Measurements from ENCODE around the gene OR3A3. TPM values are rescaled to one million over a fixed set of nuclear protein-coding genes. Genes with fewer than 3 reads are reported as not detected.
"Not testable (repeated sequence)": the region's sequence is repeated elsewhere in the genome, so short reads cannot be mapped to it uniquely, and the experiment has no call there.

Gene OR3A3
- polyA plus RNA-seq, 4 donors = not detected

DNA sequence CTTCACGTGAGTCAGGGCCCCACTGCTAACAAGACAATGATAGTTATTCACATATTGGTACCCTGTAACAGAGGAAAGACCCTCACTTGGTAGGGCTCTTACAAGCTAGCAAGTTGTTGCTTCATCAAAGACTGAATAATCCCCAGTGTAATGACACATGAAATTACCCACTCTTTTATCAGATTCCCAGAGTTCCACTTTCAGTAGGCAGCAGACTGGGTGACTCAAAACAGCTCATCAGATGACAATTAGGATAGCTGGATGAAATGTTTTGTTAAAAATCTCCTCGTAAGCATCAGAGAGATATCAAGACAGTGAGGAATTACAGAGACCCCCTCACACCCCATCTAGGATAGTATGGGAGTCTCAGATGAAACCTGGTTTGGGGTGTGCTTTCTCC is 29.3 kb downstream of the OR3A3 start:
- Histone ChIP-seq H3K27me3 (ENCODE audit: control insufficient read depth in 3 of 3, insufficient read depth in 3 of 3, low read length in 3 of 3) (peaks cover 0 to 2% (median 2%) of the 10 kb centered on the region in 3 donors), H3K36me3 (ENCODE audit: control insufficient read depth in 3 of 3, insufficient read depth in 2 of 3, low read depth in 1 of 3, low read length in 3 of 3) (no peaks in the 10 kb centered on the region), H3K4me3 (ENCODE audit: low read depth in 1 of 3, low read length in 3 of 3) (no peak overlapping the region), H3K4me1 (ENCODE audit: control insufficient read depth in 3 of 3, insufficient read depth in 2 of 3, low read depth in 1 of 3, low read length in 2 of 3) (no peaks in the 10 kb centered on the region), H3K9me3 (ENCODE audit: control insufficient read depth in 2 of 2, insufficient read depth in 1 of 2, low read depth in 1 of 2, low read length in 1 of 2) (no peaks in the 10 kb centered on the region), H3K27ac (ENCODE audit: low read depth in 1 of 3, low read length in 2 of 3) (no peak overlapping the region)
- FAIRE-seq (no peak), DNase-seq (no peak)
- WGBS, 3 donors = 61 to 73% (median 69%) methylated on average over 2 of the region's 2 CpGs

DNA sequence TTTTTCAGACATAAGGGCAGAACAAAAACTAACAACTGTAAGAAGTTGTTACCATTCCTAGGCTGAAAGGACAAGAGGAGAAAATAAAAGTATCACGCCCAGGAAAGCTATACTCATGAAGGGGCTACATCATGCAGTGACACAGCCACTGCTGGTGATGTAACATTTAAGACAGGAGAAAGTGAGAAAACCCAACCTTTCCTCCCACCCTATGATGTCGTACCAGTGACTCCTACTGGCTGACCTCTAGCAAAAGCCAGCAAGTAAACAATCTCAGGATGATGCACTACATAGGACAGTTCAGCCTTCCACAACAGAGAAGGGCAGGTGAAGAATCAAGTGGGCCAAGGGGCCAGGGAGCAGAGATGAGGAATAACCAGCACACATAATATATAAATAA is 36.5 kb downstream of the OR3A3 start:
- Histone ChIP-seq H3K27me3 (ENCODE audit: control insufficient read depth in 3 of 3, insufficient read depth in 3 of 3, low read length in 3 of 3) (no peaks in the 10 kb centered on the region), H3K9me3 (ENCODE audit: control insufficient read depth in 2 of 2, insufficient read depth in 1 of 2, low read depth in 1 of 2, low read length in 1 of 2) (peaks cover 0 to 3% of the 10 kb centered on the region in 2 donors), H3K4me1 (ENCODE audit: control insufficient read depth in 3 of 3, insufficient read depth in 2 of 3, low read depth in 1 of 3, low read length in 2 of 3) (peaks cover 0 to 2% (median 0%) of the 10 kb centered on the region in 3 donors), H3K36me3 (ENCODE audit: control insufficient read depth in 3 of 3, insufficient read depth in 2 of 3, low read depth in 1 of 3, low read length in 3 of 3) (no peaks in the 10 kb centered on the region), H3K4me3 (ENCODE audit: low read depth in 1 of 3, low read length in 3 of 3) (no peak overlapping the region), H3K27ac (ENCODE audit: low read depth in 1 of 3, low read length in 2 of 3) (no peak overlapping the region)
- 56 to 71% (median 68%) methylated on average over 2 of the region's 2 CpGs for WGBS, 3 donors
- no peak for FAIRE-seq
- DNase-seq = peak in 1 of 2 donors; percentile 20

DNA sequence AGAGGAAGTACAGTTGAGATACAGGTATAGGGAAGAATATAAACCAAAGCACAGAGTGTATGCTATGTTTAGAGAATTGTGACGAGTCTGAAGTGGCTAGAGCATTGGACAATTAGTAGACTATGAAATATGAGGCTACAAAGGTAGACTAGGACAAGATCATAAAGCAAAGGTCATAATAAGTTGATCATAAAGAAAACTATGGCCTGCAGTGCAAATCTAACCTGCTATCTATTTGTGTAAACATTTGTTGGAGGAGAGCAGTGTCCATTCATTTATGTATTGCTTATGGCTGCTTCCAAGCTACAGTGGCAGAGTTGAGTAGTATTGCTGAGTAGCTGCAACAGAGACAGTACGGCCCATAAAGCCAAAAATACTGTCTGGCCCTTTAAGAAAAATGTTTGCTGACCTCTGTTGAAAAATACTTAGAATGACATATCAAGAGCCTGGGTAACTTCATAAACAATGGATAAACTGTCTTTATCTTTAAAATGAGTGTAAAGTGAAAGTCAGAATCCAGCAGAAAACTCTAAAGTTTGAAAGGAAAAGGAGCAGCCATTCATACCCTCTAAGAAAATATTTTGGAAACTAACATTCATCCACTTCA is 37.0 kb downstream of the OR3A3 start:
- FAIRE-seq (no peak), DNase-seq (peak; percentile 6 to 62)
- 15 to 26% (median 23%) methylated on average over 2 of the region's 2 CpGs for WGBS, 3 donors
- H3K9me3 ChIP-seq (ENCODE audit: control insufficient read depth in 2 of 2, insufficient read depth in 1 of 2, low read depth in 1 of 2, low read length in 1 of 2) = peaks cover 0 to 3% of the 10 kb centered on the region in 2 donors
- no peak overlapping the region for H3K27ac ChIP-seq (ENCODE audit: low read depth in 1 of 3, low read length in 2 of 3)
- peaks cover 0 to 2% (median 0%) of the 10 kb centered on the region in 3 donors for H3K4me1 ChIP-seq (ENCODE audit: control insufficient read depth in 3 of 3, insufficient read depth in 2 of 3, low read depth in 1 of 3, low read length in 2 of 3)
- no peaks in the 10 kb centered on the region for H3K27me3 ChIP-seq (ENCODE audit: control insufficient read depth in 3 of 3, insufficient read depth in 3 of 3, low read length in 3 of 3)
- H3K4me3 ChIP-seq (ENCODE audit: low read depth in 1 of 3, low read length in 3 of 3) = no peak overlapping the region
- H3K36me3 ChIP-seq (ENCODE audit: control insufficient read depth in 3 of 3, insufficient read depth in 2 of 3, low read depth in 1 of 3, low read length in 3 of 3) = no peaks in the 10 kb centered on the region

DNA sequence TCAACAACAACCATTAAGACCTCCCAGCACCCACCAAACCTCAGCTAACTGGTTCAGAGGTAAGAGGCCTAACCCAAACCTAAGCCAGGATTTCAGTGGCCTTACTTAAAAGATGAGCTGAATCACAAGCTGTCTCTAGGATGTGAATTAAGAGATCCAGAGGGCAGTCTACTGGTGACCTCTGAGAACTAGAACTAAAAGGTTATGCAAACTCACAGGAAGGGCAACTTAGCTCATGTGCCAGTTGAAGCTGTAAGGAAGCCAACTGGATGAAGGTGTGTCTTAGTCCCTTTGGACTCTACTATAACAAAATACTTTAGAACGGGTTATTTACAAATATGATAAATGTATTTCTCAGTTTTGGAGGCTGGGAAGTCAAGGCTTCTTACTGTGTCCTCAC is 55.2 kb downstream of the OR3A3 start:
- not testable (repeated sequence) for DNase-seq; H3K36me3 ChIP-seq (ENCODE audit: control insufficient read depth in 3 of 3, insufficient read depth in 2 of 3, low read depth in 1 of 3, low read length in 3 of 3); FAIRE-seq; H3K4me1 ChIP-seq (ENCODE audit: control insufficient read depth in 3 of 3, insufficient read depth in 2 of 3, low read depth in 1 of 3, low read length in 2 of 3); H3K27ac ChIP-seq (ENCODE audit: low read depth in 1 of 3, low read length in 2 of 3); H3K27me3 ChIP-seq (ENCODE audit: control insufficient read depth in 3 of 3, insufficient read depth in 3 of 3, low read length in 3 of 3); H3K4me3 ChIP-seq (ENCODE audit: low read depth in 1 of 3, low read length in 3 of 3); H3K9me3 ChIP-seq (ENCODE audit: control insufficient read depth in 2 of 2, insufficient read depth in 1 of 2, low read depth in 1 of 2, low read length in 1 of 2)
- WGBS, 3 donors = 24 to 52% (median 44%) methylated on average over 1 of the region's 1 CpG

DNA sequence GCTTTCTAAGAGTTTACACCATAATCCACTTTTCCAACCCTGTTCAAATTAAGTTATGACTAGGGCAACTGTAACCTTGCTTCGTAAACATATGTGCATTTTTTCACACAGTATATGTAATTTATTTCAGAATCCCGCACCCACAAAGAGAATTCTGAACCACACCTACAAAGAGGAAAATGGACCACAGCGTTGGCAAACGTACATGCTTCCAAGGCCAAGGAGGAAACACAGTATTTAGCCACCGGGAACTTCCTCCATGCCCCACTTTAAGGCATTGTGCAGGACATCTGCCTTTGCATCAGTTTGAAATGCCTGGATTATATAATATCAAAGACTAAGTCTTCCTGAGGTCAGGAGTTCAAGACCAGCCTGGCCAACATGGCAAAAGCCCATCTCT is 58.4 kb downstream of the OR3A3 start:
- FAIRE-seq = no peak
- no peak for DNase-seq

DNA sequence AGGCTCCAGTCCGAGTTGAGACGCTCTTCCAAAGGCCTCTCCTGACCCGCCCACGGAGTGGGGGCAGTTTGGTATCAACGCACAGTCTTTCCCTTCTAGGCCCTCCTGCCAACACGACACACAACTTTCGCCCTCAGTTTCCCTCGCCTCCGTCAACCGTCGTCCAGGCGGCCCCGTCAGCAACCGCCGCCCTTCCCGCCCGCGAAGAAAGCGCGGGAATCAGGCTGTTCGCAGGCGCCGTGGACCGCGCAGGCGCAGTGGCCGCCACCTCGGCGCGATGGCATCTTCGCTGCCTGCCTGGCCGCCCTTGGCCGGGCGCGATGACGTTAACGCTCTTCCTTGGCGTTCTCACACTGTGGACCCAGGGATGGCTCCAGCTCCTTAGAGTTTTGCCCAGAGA is 60.4 kb downstream of the OR3A3 start, which contains the start of gene SPATA22:
SPATA22 (minus strand) TSS at position 221 of the 400 bp plus-strand sequence. CDS start 2,494 bp downstream, outside the sequence.
- Histone ChIP-seq H3K9me3 (ENCODE audit: control insufficient read depth in 2 of 2, insufficient read depth in 1 of 2, low read depth in 1 of 2, low read length in 1 of 2) (no peaks in the 10 kb centered on the region), H3K4me1 (ENCODE audit: control insufficient read depth in 3 of 3, insufficient read depth in 2 of 3, low read depth in 1 of 3, low read length in 2 of 3) (peaks cover 0 to 17% (median 0%) of the 10 kb centered on the region in 3 donors), H3K27ac (ENCODE audit: low read depth in 1 of 3, low read length in 2 of 3) (no peak within 1 kb of the TSS), H3K4me3 (ENCODE audit: low read depth in 1 of 3, low read length in 3 of 3) (no peak within 1 kb of the TSS), H3K27me3 (ENCODE audit: control insufficient read depth in 3 of 3, insufficient read depth in 3 of 3, low read length in 3 of 3) (no peaks in the 10 kb centered on the region), H3K36me3 (ENCODE audit: control insufficient read depth in 3 of 3, insufficient read depth in 2 of 3, low read depth in 1 of 3, low read length in 3 of 3) (no peaks in the 10 kb centered on the region)
- DNase-seq = no peak
- 94 to 97% (median 96%) methylated on average over 38 of the region's 38 CpGs for WGBS, 3 donors
- no peak for FAIRE-seq

More for the DNA sequence above, 58.4 kb downstream of the OR3A3 start:
- no peaks in the 10 kb centered on the region for H3K9me3 ChIP-seq (ENCODE audit: control insufficient read depth in 2 of 2, insufficient read depth in 1 of 2, low read depth in 1 of 2, low read length in 1 of 2)
- H3K27ac ChIP-seq (ENCODE audit: low read depth in 1 of 3, low read length in 2 of 3) = no peak overlapping the region
- H3K4me1 ChIP-seq (ENCODE audit: control insufficient read depth in 3 of 3, insufficient read depth in 2 of 3, low read depth in 1 of 3, low read length in 2 of 3) = peaks cover 0 to 6% (median 0%) of the 10 kb centered on the region in 3 donors
- 70 to 80% (median 70%) methylated on average over 5 of the region's 5 CpGs for WGBS, 3 donors
- no peaks in the 10 kb centered on the region for H3K27me3 ChIP-seq (ENCODE audit: control insufficient read depth in 3 of 3, insufficient read depth in 3 of 3, low read length in 3 of 3)
- H3K36me3 ChIP-seq (ENCODE audit: control insufficient read depth in 3 of 3, insufficient read depth in 2 of 3, low read depth in 1 of 3, low read length in 3 of 3) = no peaks in the 10 kb centered on the region
- no peak overlapping the region for H3K4me3 ChIP-seq (ENCODE audit: low read depth in 1 of 3, low read length in 3 of 3)

DNA sequence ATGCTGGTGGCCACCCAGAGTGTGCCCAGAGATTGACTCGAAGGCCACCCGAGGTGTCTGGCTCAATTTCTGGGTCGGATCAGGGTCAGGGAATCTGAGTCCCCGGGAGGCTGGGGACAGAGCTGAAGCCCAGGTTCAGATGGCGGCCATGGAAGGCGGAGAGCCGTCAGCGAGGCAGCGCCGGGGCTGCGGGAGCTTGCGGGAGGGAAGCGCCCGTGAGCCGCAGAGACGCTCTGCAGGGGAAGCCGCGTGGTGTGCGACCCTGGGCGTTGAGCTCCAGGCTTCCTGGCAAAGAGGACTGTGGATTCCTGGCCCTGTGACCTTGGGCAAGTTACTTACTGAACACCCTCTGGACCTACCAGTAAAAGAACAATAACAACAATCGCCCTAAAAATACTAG is 61.0 kb downstream of the OR3A3 start:
- DNase-seq = no peak
- H3K4me1 ChIP-seq (ENCODE audit: control insufficient read depth in 3 of 3, insufficient read depth in 2 of 3, low read depth in 1 of 3, low read length in 2 of 3) = peaks cover 0 to 17% (median 0%) of the 10 kb centered on the region in 3 donors
- H3K9me3 ChIP-seq (ENCODE audit: control insufficient read depth in 2 of 2, insufficient read depth in 1 of 2, low read depth in 1 of 2, low read length in 1 of 2) = no peaks in the 10 kb centered on the region
- no peaks in the 10 kb centered on the region for H3K27me3 ChIP-seq (ENCODE audit: control insufficient read depth in 3 of 3, insufficient read depth in 3 of 3, low read length in 3 of 3)
- 92 to 97% (median 96%) methylated on average over 21 of the region's 21 CpGs for WGBS, 3 donors
- no peak for FAIRE-seq
- H3K36me3 ChIP-seq (ENCODE audit: control insufficient read depth in 3 of 3, insufficient read depth in 2 of 3, low read depth in 1 of 3, low read length in 3 of 3) = no peaks in the 10 kb centered on the region
- no peak overlapping the region for H3K4me3 ChIP-seq (ENCODE audit: low read depth in 1 of 3, low read length in 3 of 3)
- no peak overlapping the region for H3K27ac ChIP-seq (ENCODE audit: low read depth in 1 of 3, low read length in 2 of 3)

Measured in small intestine (tissue), 7 donors.